IPS DF 19.7 (cell line): ENCODE data around the gene MCTP1.
A peak's percentile ranks its signal among the peaks of the same experiment; 100 is the strongest.
"Not testable (repeated sequence)": the region's sequence is repeated elsewhere in the genome, so short reads cannot be mapped to it uniquely, and the experiment has no call there.

Source experiments
- DNase-seq: peaks from one replicate; pipeline ENCODE4 v3.0.0-alpha.2; 2013; ENCODE audit warnings: low read depth, low spot score

The MCTP1 gene

GRCh38 chr5:95184924-95185323 lies 100.0 kb downstream of the MCTP1 start:
- DNase-seq = no peak

GRCh38 chr5:95181644-95182043 lies 103.2 kb downstream of the MCTP1 start:
- DNase-seq = no peak

- peak; percentile 86 for DNase-seq
These were observed 106.7 kb downstream of the MCTP1 start for GRCh38 chr5:95178046-95178651.

- DNase-seq = no peak
These were observed 107.4 kb downstream of the MCTP1 start for GRCh38 chr5:95177456-95177855.

GRCh38 chr5:95175106-95175505 lies 109.8 kb downstream of the MCTP1 start:
- no peak for DNase-seq

- DNase-seq = no peak
These were observed 112.2 kb downstream of the MCTP1 start for GRCh38 chr5:95172659-95173058.

- no peak for DNase-seq
These were observed 120.0 kb downstream of the MCTP1 start for GRCh38 chr5:95164861-95165260.

GRCh38 chr5:95163079-95163478 lies 121.8 kb downstream of the MCTP1 start:
- DNase-seq = no peak

- DNase-seq = no peak
These were observed 122.5 kb downstream of the MCTP1 start for GRCh38 chr5:95162231-95162992.

- DNase-seq = no peak
These were observed 125.3 kb downstream of the MCTP1 start for GRCh38 chr5:95159603-95160002.

GRCh38 chr5:95155888-95156287 lies 129.0 kb downstream of the MCTP1 start:
- DNase-seq = no peak

GRCh38 chr5:95153511-95153910 lies 131.4 kb downstream of the MCTP1 start:
- no peak for DNase-seq

GRCh38 chr5:95152535-95152934 lies 132.4 kb downstream of the MCTP1 start:
- no peak for DNase-seq

- no peak for DNase-seq
These were observed 132.8 kb downstream of the MCTP1 start for GRCh38 chr5:95152131-95152530.

GRCh38 chr5:95151694-95152093 lies 133.2 kb downstream of the MCTP1 start:
- no peak for DNase-seq

GRCh38 chr5:95149387-95149786 lies 135.5 kb downstream of the MCTP1 start:
- no peak for DNase-seq

GRCh38 chr5:95148453-95148852 lies 136.4 kb downstream of the MCTP1 start:
- no peak for DNase-seq

- DNase-seq = not testable (repeated sequence)
These were observed 141.0 kb downstream of the MCTP1 start for GRCh38 chr5:95143858-95144257.

GRCh38 chr5:95142145-95142544 lies 142.7 kb downstream of the MCTP1 start:
- DNase-seq = no peak

- no peak for DNase-seq
These were observed 143.8 kb downstream of the MCTP1 start for GRCh38 chr5:95141141-95141540.

- no peak for DNase-seq
These were observed 150.6 kb downstream of the MCTP1 start for GRCh38 chr5:95134326-95134725.

GRCh38 chr5:95132096-95132495 lies 152.8 kb downstream of the MCTP1 start:
- DNase-seq = no peak

- DNase-seq = no peak
These were observed 154.0 kb downstream of the MCTP1 start for GRCh38 chr5:95130941-95131340.
